Transverse colon (tissue), 4 donors: ENCODE results near the gene TUBB3. TPM values are rescaled to one million over a fixed set of nuclear protein-coding genes. Genes with fewer than 3 reads are reported as not detected.

Experiments
- DNase-seq: peaks from one replicate; pipeline ENCODE4 v3.0.0-alpha.2; 2019
- H3K27ac ChIP-seq, 4 donors: fragments of 200-600 bp; sonication (generic); 2 replicates each; pipeline ENCODE4 v1.5.1; 2016 to 2018; ENCODE audit warnings: inconsistent platforms in 4 of 4
- H3K27me3 ChIP-seq: fragments of 200-600 bp; sonication (generic); 2 replicates; pipeline ENCODE4 v1.5.1; 2017; ENCODE audit warnings: inconsistent platforms
- H3K36me3 ChIP-seq, 4 donors: fragments of 200-600 bp; sonication (generic); 2 replicates each; pipeline ENCODE4 v1.5.1; 2017 to 2019; ENCODE audit warnings: inconsistent platforms in 4 of 4
- H3K4me1 ChIP-seq, 4 donors: fragments of 200-600 bp; sonication (generic); 2 replicates each; pipeline ENCODE4 v1.5.1; 2017 to 2020; ENCODE audit warnings: inconsistent platforms in 4 of 4
- H3K4me3 ChIP-seq, 4 donors: fragments of 200-600 bp; sonication (generic); 1 replicate in 1 of 4; 2 replicates in 3 of 4; pipeline versions ENCODE4 v1.5.1 to v1.6.1; 2017 to 2019; ENCODE audit warnings: inconsistent platforms in 4 of 4
- H3K9me3 ChIP-seq, 2 donors: fragments of 200-600 bp; sonication (generic); 2 replicates each; pipeline ENCODE4 v1.5.1; 2017 to 2019; ENCODE audit warnings: inconsistent platforms in 2 of 2
- CTCF ChIP-seq, 5 experiments: fragments of 200-600 bp in 3 of 5; fragments of 450-650 bp in 2 of 5; sonication (generic) in 3 of 5; IDR thresholded peaks; 1 replicate in 2 of 5; 2 replicates in 3 of 5; pipeline ENCODE4 v1.5.1; 2016 to 2017; ENCODE audit warnings: antibody characterized with exemption in 5 of 5, inconsistent platforms in 3 of 5, mild to moderate bottlenecking in 2 of 5, moderate library complexity in 1 of 5
- EP300 ChIP-seq: sonication (generic); formaldehyde crosslinking; IDR thresholded peaks from one replicate; pipeline ENCODE4 v1.6.1; 2017; ENCODE audit warnings: antibody characterized with exemption, low read depth
- POLR2A ChIP-seq: fragments of 450-650 bp; IDR thresholded peaks from one replicate; pipeline ENCODE4 v1.6.1; 2016; ENCODE audit warnings: antibody characterized with exemption, mild to moderate bottlenecking, moderate library complexity
- POLR2AphosphoS5 ChIP-seq, 3 donors: sonication (generic); formaldehyde crosslinking; IDR thresholded peaks; one replicate each; pipeline ENCODE4 v1.6.1; 2016; ENCODE audit warnings: antibody characterized with exemption in 3 of 3
- WGBS, 2 donors: methylation state at CpG; one replicate each; pipeline ENCODE4 v1.1.5; 2018; ENCODE audit warnings: low coverage in 1 of 2; 5-methylcytosine and 5-hydroxymethylcytosine counted together
- in situ Hi-C, 4 donors: fragments of 200-750 bp; cut with MboI; loops; one replicate each; pipeline versions ENCODE4 v1.15.0 to v1.15.1; 2017; ENCODE audit warnings: low sequenced_read_pairs in 3 of 4, low pct_ligation_motif_present in 1 of 4, low pct_unique_long_range_greater_than_20kb in 1 of 4
- intact Hi-C: fragments of 100-400 bp; cut with DNase I; formaldehyde crosslinking; loops from one replicate; pipeline ENCODE4 v1.15.1; 2023; ENCODE audit warnings: low total_unique reads
- total RNA-seq, 4 donors: library from RNA; depleted of rRNA; stranded (reverse); fragments of >200 nt; gene quantifications; one replicate each; pipeline ENCODE4 v1.1.0, GENCODE V29; 2016

TUBB3 gene
- total RNA-seq, 4 donors from 2014 or later, result 2.4 to 12.7 (median 4.6) TPM

DNA sequence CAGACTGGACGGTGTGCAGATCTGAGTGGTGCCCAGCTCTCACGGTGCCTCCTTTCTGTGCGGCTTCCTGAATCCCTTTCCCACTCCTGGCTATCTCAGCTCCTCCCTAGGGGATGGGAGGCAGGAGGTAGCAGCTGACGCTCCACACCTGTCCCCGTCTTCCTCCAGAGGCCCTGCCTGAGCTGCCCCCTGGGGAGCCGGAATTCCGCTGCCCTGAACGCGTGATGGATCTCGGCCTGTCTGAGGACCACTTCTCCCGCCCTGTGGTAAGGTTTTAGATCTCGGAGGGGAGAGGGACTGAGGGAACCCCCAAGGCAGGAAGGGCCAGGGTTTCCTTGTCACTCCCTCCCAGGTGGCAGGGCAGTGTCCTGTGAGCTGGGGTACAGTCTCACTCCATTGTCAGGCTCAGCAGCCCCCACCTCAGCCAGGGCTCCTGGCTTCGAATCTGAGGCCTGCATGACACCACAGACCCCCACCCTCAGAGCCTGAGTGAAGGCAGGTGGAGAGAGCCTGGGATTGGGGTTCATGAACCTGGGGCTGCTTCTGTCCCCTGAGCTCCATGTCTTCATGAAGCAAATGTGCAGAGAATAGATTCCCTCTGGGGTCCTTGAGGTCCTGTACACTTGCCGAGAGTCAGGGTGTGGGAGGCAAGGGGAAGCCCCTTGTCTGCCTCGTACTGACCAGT lies 32.0 kb downstream of the TUBB3 start:
- WGBS, 2 donors, result 93% methylated on average over 15 of the region's 15 CpGs; no CpG with 5 or more reads in 1 of the 2 donors
- Histone ChIP-seq H3K27ac (no peak overlapping the region), H3K27me3 (no peaks in the 10 kb centered on the region), H3K9me3 (no peaks in the 10 kb centered on the region), H3K4me1 (peaks cover 0 to 11% (median 0%) of the 10 kb centered on the region in 4 donors), H3K36me3 (peaks cover 0 to 5% (median 2%) of the 10 kb centered on the region in 4 donors), H3K4me3 (no peak overlapping the region)
- in situ Hi-C loops, result no loop called here
- no peak for DNase-seq
- TF ChIP-seq CTCF (IDR thresholded peaks at IDR 0.05) (no peak), EP300 (no peak), POLR2AphosphoS5 (IDR thresholded peaks at IDR 0.05) (no peak), POLR2A (no peak)
- intact Hi-C loops, result no loop called here

GRCh38 chr16:89956505-89957215 lies 33.5 kb downstream of the TUBB3 start:
- Histone ChIP-seq H3K9me3 (no peaks in the 10 kb centered on the region), H3K4me3 (no peak overlapping the region), H3K36me3 (peaks cover 0 to 5% (median 2%) of the 10 kb centered on the region in 4 donors), H3K27ac (peak overlapping the region in 1 of 4 donors; percentile 30), H3K27me3 (no peaks in the 10 kb centered on the region), H3K4me1 (peaks cover 0 to 6% (median 0%) of the 10 kb centered on the region in 4 donors)
- no peak for TF ChIP-seq POLR2AphosphoS5 (IDR thresholded peaks at IDR 0.05)
- TF ChIP-seq CTCF (IDR thresholded peaks at IDR 0.05), result no peak
- no peak for TF ChIP-seq POLR2A
- TF ChIP-seq EP300, result no peak
- no peak for DNase-seq
- 91 to 93% methylated on average over 6 to 15 of the region's 15 CpGs for WGBS, 2 donors
- in situ Hi-C loops, result no loop called here
- intact Hi-C loops, result no loop called here

GRCh38 chr16:89957216-89957785 lies 34.2 kb downstream of the TUBB3 start:
- H3K9me3 ChIP-seq, result no peaks in the 10 kb centered on the region
- in situ Hi-C loops, result no loop called here
- no peaks in the 10 kb centered on the region for H3K27me3 ChIP-seq
- TF ChIP-seq EP300 (no peak), POLR2A (no peak), CTCF (IDR thresholded peaks at IDR 0.05) (no peak), POLR2AphosphoS5 (IDR thresholded peaks at IDR 0.05) (no peak)
- no peak for DNase-seq
- H3K4me3 ChIP-seq, result peak overlapping the region in 1 of 4 donors; percentile 20
- intact Hi-C loops, result no loop called here
- peak overlapping the region in 1 of 4 donors; percentile 25 for H3K27ac ChIP-seq
- peaks cover 0 to 5% (median 2%) of the 10 kb centered on the region in 4 donors for H3K36me3 ChIP-seq
- H3K4me1 ChIP-seq, result peaks cover 0 to under 1% (median 0%) of the 10 kb centered on the region in 4 donors
- 86% methylated on average over 21 of the region's 23 CpGs; no CpG with 5 or more reads in 1 of the 2 donors for WGBS, 2 donors

GRCh38 chr16:89958068-89958467 lies 34.9 kb downstream of the TUBB3 start:
- DNase-seq, result no peak
- WGBS, 2 donors, result 93% methylated on average over 7 of the region's 7 CpGs; no CpG with 5 or more reads in 1 of the 2 donors
- H3K4me1 ChIP-seq, result no peaks in the 10 kb centered on the region
- no peak overlapping the region for H3K27ac ChIP-seq
- no peaks in the 10 kb centered on the region for H3K27me3 ChIP-seq
- H3K9me3 ChIP-seq, result no peaks in the 10 kb centered on the region
- in situ Hi-C loops (no loop called here), intact Hi-C loops (no loop called here)
- H3K36me3 ChIP-seq, result peaks cover 0 to 5% (median 2%) of the 10 kb centered on the region in 4 donors
- no peak overlapping the region for H3K4me3 ChIP-seq
- no peak for TF ChIP-seq POLR2A
- TF ChIP-seq CTCF (IDR thresholded peaks at IDR 0.05), result no peak
- no peak for TF ChIP-seq EP300
- no peak for TF ChIP-seq POLR2AphosphoS5 (IDR thresholded peaks at IDR 0.05)
